HG03039 (cell line): ENCODE results near the gene DGUOK.
"Not testable (repeated sequence)": the region's sequence is repeated elsewhere in the genome, so short reads cannot be mapped to it uniquely, and the experiment has no call there.

Experiments used
- ATAC-seq: cut with Tn5 transposase; IDR thresholded peaks from one replicate; pipeline ENCODE4 v1.9.1; 2021; ENCODE audit warnings: mild to moderate bottlenecking, moderate library complexity; ENCODE audit not compliant: unreplicated experiment

Gene DGUOK

GRCh38 chr2:73926493-73927327, at the start of gene DGUOK:
TSS of gene DGUOK (plus strand) at chr2:73926880. CDS start at chr2:73926911, 31 bp downstream.
- ATAC-seq, result peak; percentile 100

- no peak for ATAC-seq
Observed at GRCh38 chr2:73877071-73877802, 49.4 kb upstream of the DGUOK start.

- not testable (repeated sequence) for ATAC-seq
Observed at GRCh38 chr2:73877984-73878383, 48.7 kb upstream of the DGUOK start.

GRCh38 chr2:73885406-73885805, 41.3 kb upstream of the DGUOK start:
- ATAC-seq, result no peak

GRCh38 chr2:73886357-73886756, 40.3 kb upstream of the DGUOK start:
- ATAC-seq, result no peak

GRCh38 chr2:73887596-73888353, 38.9 kb upstream of the DGUOK start:
- not testable (repeated sequence) for ATAC-seq

GRCh38 chr2:73888388-73888787, 38.3 kb upstream of the DGUOK start:
- ATAC-seq, result no peak

GRCh38 chr2:73889206-73889605, 37.5 kb upstream of the DGUOK start:
- no peak for ATAC-seq

- no peak for ATAC-seq
Observed at GRCh38 chr2:73890301-73891092, 36.2 kb upstream of the DGUOK start.

- no peak for ATAC-seq
Observed at GRCh38 chr2:73891276-73891901, 35.3 kb upstream of the DGUOK start.

- no peak for ATAC-seq
Observed at GRCh38 chr2:73892631-73893329, 33.9 kb upstream of the DGUOK start, which contains the start of gene ACTG2. TSS of gene ACTG2 (plus strand) at chr2:73893008. CDS start at chr2:73901312, 8,304 bp downstream.

- no peak for ATAC-seq
Observed at GRCh38 chr2:73893764-73894474, 32.8 kb upstream of the DGUOK start.

- no peak for ATAC-seq
Observed at GRCh38 chr2:73894475-73894850, 32.2 kb upstream of the DGUOK start.

GRCh38 chr2:73894877-73895276, 31.8 kb upstream of the DGUOK start:
- no peak for ATAC-seq

GRCh38 chr2:73895473-73895872, 31.2 kb upstream of the DGUOK start:
- no peak for ATAC-seq

- no peak for ATAC-seq
Observed at GRCh38 chr2:73896362-73897239, 30.1 kb upstream of the DGUOK start.

- ATAC-seq, result no peak
Observed at GRCh38 chr2:73897240-73897583, 29.5 kb upstream of the DGUOK start.

- no peak for ATAC-seq
Observed at GRCh38 chr2:73897934-73898333, 28.7 kb upstream of the DGUOK start.
